ENCODE measurements around the gene CDC25C. TPM values are rescaled to one million over a fixed set of nuclear protein-coding genes. Genes with fewer than 3 reads are reported as not detected.

The CDC25C gene
- total and polyA plus RNA-seq, 9 of the 15 experiments (the other 6 are each of a cell fraction or from before 2014, with no cell fraction given): 19.1 to 63.7 (median 31.9) TPM

DNA sequence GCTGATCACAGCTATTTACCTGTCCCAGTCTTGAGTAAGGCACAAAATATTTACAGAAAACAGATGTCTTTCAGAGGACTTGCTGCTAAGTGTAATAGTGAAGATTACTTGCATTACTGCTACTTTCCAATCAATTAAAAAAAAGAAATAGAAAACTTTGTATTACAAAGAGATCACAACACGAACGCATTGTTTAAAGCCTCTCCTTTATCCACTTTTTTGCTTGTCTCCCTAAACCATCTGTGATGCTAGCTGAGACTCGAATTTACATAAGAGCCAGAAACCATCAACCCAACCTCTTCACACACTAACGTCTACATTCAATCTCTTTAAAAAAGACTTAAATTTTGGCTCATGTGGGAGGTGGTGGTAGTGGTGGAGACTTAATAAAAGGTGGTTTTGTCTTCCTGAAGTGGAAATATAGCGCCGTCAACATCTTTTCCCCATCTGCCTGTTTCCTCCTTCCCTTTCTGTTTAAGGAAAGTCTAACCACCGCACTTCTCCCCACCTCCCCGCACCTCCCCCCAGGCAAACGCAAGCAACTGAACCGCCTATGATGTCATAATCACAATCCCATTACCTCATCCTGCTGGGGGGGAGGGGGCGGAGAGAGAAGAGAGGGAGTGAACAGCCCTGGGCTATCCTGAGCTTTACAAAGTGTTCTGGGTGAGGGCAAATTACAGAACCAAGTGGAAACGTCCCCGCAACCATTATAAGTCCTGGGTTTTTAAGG lies 5.5 kb upstream of the CDC25C start (continued):
- no peak for TF ChIP-seq SREBF1 (IDR thresholded peaks at IDR 0.05; ENCODE audit: borderline replicate concordance, low read depth, low read length)
- TF ChIP-seq ZNF668 (CRISPR knock-in tag; IDR thresholded peaks at IDR 0.05): no peak
- no peak for TF ChIP-seq CBFA2T3 (IDR thresholded peaks at IDR 0.05)
- TF ChIP-seq RAD21 (CRISPR knock-in tag; conservative IDR thresholded peaks at IDR 0.05 in 1 of 2, IDR thresholded peaks at IDR 0.05 in 1 of 2): 0 out of 4 replicates have a peak, but pooled peaks of 1 of the 2 experiments have one; percentile 11
- TF ChIP-seq PHF21A (IDR thresholded peaks at IDR 0.05; ENCODE audit: borderline replicate concordance, low read depth): peak; percentile 71; the same call in 1 of the 2 replicates
- no peak for TF ChIP-seq HDAC6 (IDR thresholded peaks at IDR 0.05; ENCODE audit: low read depth, low read length)
- TF ChIP-seq FOXA3 (CRISPR knock-in tag; conservative IDR thresholded peaks at IDR 0.05 in 1 of 2, IDR thresholded peaks at IDR 0.05 in 1 of 2): no peak

DNA sequence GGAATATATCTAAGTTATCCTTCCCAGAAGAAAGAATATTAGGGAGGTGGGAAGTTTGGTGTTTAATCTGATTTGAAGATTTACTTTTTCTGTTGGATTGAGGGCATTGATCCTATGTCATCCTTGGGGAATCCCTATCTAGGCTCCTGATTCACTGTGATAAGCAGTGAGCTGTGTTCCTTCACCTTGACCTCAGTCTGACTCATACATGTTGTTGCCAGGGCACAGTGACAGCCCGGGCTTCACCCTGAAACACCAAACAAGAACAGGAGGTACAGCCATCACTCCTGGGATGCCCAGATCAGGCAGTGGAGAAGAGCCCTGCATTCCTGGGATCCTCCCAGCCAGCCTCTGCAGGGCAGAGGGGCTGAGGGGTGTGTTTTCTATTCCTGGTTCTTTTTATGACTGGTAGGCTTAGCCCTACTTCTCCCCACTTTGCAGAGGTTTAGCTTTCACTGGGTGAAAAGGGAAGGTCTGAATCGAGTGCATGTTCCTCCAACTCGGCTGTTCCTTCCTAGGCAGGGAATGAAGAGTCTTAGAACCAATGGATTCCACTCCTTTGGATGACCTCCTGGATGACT lies 3.4 kb upstream of the CDC25C start:
- intact Hi-C loops (cut with micrococcal nuclease): no loop called here
- ATAC-seq: no peak
- Histone ChIP-seq H3K9me3 (replicated peaks; ENCODE audit: control insufficient read depth, insufficient read depth, low read depth, low read length) (no peaks in the 10 kb centered on the region), H3K4me1 (replicated peaks in 1 of 2; ENCODE audit: control insufficient read depth in 2 of 2, insufficient read depth in 2 of 2, low read length in 2 of 2) (peaks cover 16 to 17% of the 10 kb centered on the region in 2 experiments), H2AFZ (ENCODE audit: low read depth, low read length) (no peak overlapping the region), H3K36me3 (ENCODE audit: control insufficient read depth, insufficient read depth, low read length) (peaks cover 4% of the 10 kb centered on the region; the same call in 1 of the 3 replicates), H3K4me2 (ENCODE audit: insufficient read depth, low read length) (no peak overlapping the region), H4K20me1 (replicated peaks; ENCODE audit: control insufficient read depth, insufficient read depth, low read length) (0 out of 2 replicates have a peak, but pooled peaks cover 3% of the 10 kb centered on the region), H3K27me3 (ENCODE audit: control insufficient read depth in 2 of 2, insufficient read depth in 2 of 2, low read length in 2 of 2) (no peaks in the 10 kb centered on the region), H3K79me2 (ENCODE audit: control insufficient read depth, insufficient read depth, low read length) (peaks cover 34% of the 10 kb centered on the region), H3K9me1 (ENCODE audit: control insufficient read depth, insufficient read depth, low read length) (no peaks in the 10 kb centered on the region), H3K9ac (ENCODE audit: insufficient read depth in 1 of 2, low read depth in 2 of 2, low read length in 2 of 2) (peak overlapping the region in 1 of 2 experiments; percentile 19; a peak in 1 of 4 replicates), H3K4me3 (no peak overlapping the region), H3K27ac (ENCODE audit: extremely low read depth, low read depth, low read length) (no peak overlapping the region)
- no TSS peak for BruUV-seq (replicated peaks)
- in situ Hi-C loops (cut with MboI): no loop called here
- 26% methylated on average over 3 of the region's 3 CpGs for WGBS (ENCODE audit: insufficient coverage, low coverage, missing lambda C conversion rate)
- DNase-seq (ENCODE audit: extremely low read depth in 1 of 4, low spot score in 3 of 4): no peak
- no peak for FAIRE-seq
- POLR2A ChIA-PET: interaction anchor here (0.9 to 5.4 kb wide), 4 partner anchors 10 to 17 kb away, joined by 3 to 43 read pairs (median 4); partner anchors contain the start of gene KDM3B
- CTCF ChIA-PET (ENCODE audit: low intra/inter-chr PET ratio): no interaction called here
- TF ChIP-seq FOSL1 (tag; conservative IDR thresholded peaks at IDR 0.05): peak; percentile 87
- TF ChIP-seq, protein P1, sequence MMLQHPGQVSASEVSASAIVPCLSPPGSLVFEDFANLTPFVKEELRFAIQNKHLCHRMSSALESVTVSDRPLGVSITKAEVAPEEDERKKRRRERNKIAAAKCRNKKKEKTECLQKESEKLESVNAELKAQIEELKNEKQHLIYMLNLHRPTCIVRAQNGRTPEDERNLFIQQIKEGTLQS (IDR thresholded peaks at IDR 0.05): peak; percentile 56; the same call in 1 of the 2 replicates
- TF ChIP-seq, protein P1 (CRISPR knock-in tag; conservative IDR thresholded peaks at IDR 0.05): no peak
- peak; percentile 71; the same call in 1 of the 2 replicates for TF ChIP-seq JUND (IDR thresholded peaks at IDR 0.05; ENCODE audit: borderline replicate concordance, low read depth, low read length)
- peak; percentile 62; the same call in 1 of the 3 replicates for TF ChIP-seq JUND (tag; IDR thresholded peaks at IDR 0.05; ENCODE audit: borderline replicate concordance, low read depth, low read length)
- no peak for TF ChIP-seq ZNF140 (CRISPR knock-in tag; IDR thresholded peaks at IDR 0.05)
- TF ChIP-seq ZNF24 (IDR thresholded peaks at IDR 0.05): no peak
- no peak for TF ChIP-seq ZNF639 (CRISPR knock-in tag; conservative IDR thresholded peaks at IDR 0.05 in 1 of 2, IDR thresholded peaks at IDR 0.05 in 1 of 2)
- no peak for TF ChIP-seq MBD2 (IDR thresholded peaks at IDR 0.05; ENCODE audit: borderline replicate concordance, low read depth)
- TF ChIP-seq ZNF143 (CRISPR knock-in tag; IDR thresholded peaks at IDR 0.05): no peak
- TF ChIP-seq CEBPB (tag; IDR thresholded peaks at IDR 0.05): no peak

Measured in K562 (cell line).